DMS53 treated with DMSO at 0.1 percent for 48 hours (cell line): Measurements from ENCODE around the gene RNASET2.

Experiments used
- DNase-seq: peaks from one replicate; lab custom pipeline; 2025; ENCODE audit not compliant: unreplicated experiment; lab: John Stamatoyannopoulos, UW

Gene RNASET2

GRCh38 chr6:166949528-166950442, 6.6 kb downstream of the RNASET2 start:
- DNase-seq = no peak

GRCh38 chr6:166948724-166949123, 7.6 kb downstream of the RNASET2 start:
- peak; percentile 6 for DNase-seq

- no peak for DNase-seq
Observed at GRCh38 chr6:166947251-166947650, 9.1 kb downstream of the RNASET2 start.

- no peak for DNase-seq
Observed at GRCh38 chr6:166946125-166946524, 10.2 kb downstream of the RNASET2 start.

GRCh38 chr6:166944666-166945256, 11.6 kb downstream of the RNASET2 start:
- no peak for DNase-seq

- no peak for DNase-seq
Observed at GRCh38 chr6:166942393-166943168, 13.8 kb downstream of the RNASET2 start.

GRCh38 chr6:166940643-166941068, 15.7 kb downstream of the RNASET2 start:
- DNase-seq = no peak

- DNase-seq = no peak
Observed at GRCh38 chr6:166939894-166940293, 16.5 kb downstream of the RNASET2 start.

GRCh38 chr6:166939345-166939744, 17.0 kb downstream of the RNASET2 start:
- DNase-seq = no peak

- DNase-seq = no peak
Observed at GRCh38 chr6:166938704-166939103, 17.6 kb downstream of the RNASET2 start.

GRCh38 chr6:166938150-166938549, 18.2 kb downstream of the RNASET2 start:
- no peak for DNase-seq

GRCh38 chr6:166937746-166938145, 18.6 kb downstream of the RNASET2 start:
- no peak for DNase-seq

GRCh38 chr6:166936079-166936787, 20.1 kb downstream of the RNASET2 start:
- DNase-seq = no peak

- no peak for DNase-seq
Observed at GRCh38 chr6:166935353-166935752, 21.0 kb downstream of the RNASET2 start.

GRCh38 chr6:166934174-166934573, 22.2 kb downstream of the RNASET2 start:
- no peak for DNase-seq

- no peak for DNase-seq
Observed at GRCh38 chr6:166933396-166933795, 23.0 kb downstream of the RNASET2 start.

- DNase-seq = no peak
Observed at GRCh38 chr6:166932616-166933015, 23.7 kb downstream of the RNASET2 start.

GRCh38 chr6:166932116-166932515, 24.2 kb downstream of the RNASET2 start:
- DNase-seq = no peak

GRCh38 chr6:166931426-166931970, 24.9 kb downstream of the RNASET2 start:
- no peak for DNase-seq

- no peak for DNase-seq
Observed at GRCh38 chr6:166930354-166930891, 25.9 kb downstream of the RNASET2 start.
